ENCODE data around the gene MAP3K5.
"Not testable (repeated sequence)": the region's sequence is repeated elsewhere in the genome, so short reads cannot be mapped to it uniquely, and the experiment has no call there.

Gene MAP3K5

DNA sequence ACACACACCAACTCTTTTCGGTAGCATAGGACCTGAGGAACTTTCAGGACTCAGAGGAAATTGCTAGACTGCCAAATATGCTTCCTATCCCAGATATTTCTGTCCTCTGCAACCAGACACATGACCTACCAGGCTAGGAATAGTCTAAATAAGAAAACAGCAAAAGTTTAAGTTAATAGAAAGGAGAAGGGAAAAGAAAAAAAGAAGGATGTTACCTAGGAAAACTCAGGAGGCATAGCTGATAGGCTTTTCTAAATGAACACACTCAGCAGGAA is 74.6 kb downstream of the MAP3K5 start:
- DNase-seq = no peak

DNA sequence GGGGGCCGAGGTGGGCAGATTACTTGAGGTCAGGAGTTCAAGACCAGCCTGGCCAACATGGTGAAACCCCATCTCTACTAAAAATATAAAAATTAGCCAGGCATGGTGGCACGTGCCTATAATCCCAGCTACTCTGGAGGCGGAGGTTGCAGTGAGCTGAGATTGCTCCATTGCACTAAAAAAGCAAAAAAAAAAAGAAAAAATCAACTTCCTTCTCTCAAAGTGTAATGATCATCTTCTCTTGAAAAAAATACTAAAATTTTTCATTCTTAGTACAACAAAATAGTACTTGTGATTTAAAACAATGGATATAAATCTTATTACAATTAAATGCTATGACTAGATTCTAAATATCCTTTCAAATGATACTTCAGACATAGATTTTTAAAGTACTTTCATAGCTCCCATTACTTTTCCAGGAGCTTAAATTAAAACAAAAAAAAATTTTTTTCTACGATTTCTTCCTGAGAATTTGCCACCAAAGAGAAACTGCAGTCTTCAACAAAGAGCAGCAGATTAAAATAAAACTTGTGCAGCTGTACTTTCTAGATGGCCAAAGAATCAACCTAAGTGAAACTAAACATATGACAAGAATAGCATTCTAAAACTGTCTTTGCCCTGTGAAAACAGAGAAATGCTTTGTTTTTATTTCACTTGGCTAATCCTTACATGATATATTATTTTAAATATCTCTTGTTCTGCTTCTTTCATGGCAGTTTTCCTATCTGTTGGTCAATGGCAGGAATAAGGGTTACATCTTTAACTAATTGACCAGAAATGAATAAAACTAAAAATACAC is 75.2 kb downstream of the MAP3K5 start:
- DNase-seq = no peak

DNA sequence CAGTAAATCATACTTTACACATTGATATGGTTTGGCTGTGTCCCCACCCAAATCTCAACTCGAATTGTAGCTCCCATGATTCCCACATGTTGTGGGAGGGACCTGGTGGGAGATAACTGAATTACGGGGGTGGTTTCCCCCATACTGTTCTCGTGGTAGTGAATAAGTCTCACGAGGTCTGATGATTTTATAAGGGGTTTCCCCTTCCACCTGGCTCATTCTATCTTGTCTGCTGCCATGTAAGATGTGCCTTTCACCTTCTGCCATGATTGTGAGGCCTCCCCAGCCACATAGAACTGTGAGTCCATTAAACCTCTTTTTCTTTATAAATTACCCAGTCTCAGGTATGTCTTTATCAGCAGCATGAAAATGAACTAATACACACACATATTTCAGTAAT is 79.6 kb downstream of the MAP3K5 start:
- not testable (repeated sequence) for DNase-seq

GRCh38 chr6:136711644-136712043 is 80.6 kb downstream of the MAP3K5 start:
- no peak for DNase-seq

DNA sequence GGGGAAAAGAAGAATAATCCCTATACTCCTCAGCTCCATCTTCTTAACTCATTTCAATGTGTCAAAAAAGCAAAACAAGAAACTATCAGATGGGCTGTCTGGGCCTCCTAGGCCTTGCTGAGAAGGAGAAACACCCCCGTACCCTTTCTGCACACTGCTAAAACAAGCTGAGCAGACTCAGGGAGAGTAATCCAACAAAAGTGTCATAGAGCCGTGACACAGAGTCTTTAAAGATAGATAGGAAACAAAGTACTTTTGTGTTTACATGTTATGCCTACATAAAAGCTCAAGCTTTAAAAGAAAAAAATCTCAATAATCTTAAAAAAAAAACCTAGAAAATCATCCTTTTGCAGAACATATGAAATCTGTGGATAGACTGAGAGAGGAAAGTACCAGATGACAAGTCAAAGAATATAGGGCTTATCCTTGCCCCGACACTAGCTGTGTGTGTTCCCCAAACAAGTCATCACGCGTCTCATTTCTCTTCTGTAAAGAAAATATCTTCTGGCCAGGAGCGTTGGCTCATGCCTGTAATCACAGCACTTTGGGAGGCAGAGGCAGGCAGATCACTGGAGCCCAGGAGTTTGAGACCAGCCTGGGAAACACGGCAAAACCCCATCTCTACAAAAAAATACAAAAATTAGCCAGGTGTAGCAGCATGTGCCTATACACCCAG is 81.3 kb downstream of the MAP3K5 start:
- no peak for DNase-seq

DNA sequence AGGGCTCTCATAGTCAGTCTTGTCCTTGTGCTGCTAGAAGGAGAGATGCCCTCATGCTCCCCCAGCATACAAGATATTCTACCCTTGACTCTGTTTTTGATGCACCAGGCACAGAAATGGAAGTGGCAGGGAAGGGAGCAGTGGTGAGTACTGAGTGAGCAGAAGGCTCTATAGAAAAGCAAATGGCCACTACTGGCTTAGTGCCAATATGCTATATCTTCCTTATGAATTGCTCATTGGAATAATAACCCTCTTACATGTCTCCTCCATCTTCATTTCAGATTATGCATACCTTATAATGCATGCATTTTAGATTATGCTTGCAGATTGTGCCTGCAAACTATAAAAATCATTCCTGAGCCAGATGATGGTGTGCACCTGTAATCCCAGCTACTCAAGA is 82.8 kb downstream of the MAP3K5 start:
- no peak for DNase-seq

DNA sequence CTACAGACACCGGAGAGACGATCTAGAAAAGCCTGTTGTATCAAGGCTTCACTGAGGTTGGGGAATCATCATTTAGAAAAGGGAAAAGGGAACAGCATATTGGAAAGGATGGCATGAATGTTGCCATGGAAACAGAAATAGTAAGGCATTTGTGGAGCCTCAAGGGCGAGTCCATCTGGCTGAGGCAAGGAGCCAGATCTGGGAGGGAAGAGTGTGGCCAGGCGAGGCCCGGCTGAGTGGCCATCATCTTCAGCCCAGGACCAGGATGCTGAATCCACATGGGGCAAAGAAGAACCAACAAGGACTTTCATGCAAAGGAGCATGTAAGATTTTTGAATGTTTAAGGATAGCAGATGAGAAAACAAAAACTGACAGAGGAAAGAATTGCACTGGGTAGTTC is 85.8 kb downstream of the MAP3K5 start:
- DNase-seq = no peak

DNA sequence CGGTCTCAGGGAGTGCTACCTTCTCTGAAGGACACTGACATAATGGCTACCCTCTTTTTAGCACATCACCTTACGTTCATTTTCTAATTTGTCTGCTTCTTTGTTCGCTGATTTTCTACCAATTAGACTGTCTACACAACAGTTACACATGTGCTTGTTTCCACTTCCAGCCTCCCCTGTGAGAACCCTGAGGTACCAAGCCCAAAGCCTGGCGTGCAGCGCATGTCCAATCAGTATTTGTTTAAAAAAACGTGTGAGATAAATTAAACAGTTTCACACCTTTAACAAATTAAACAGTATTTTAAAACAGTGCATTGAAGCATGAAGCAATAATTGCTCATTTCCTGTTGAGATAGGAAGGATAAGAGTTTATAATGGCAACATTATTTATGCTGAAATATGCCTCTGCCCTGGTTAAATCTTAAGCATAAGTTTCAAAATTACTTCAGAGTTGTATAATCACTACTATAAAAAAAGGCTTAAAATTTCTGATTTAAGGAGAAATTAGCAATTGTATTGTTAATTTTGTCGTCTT is 88.9 kb downstream of the MAP3K5 start:
- no peak for DNase-seq

DNA sequence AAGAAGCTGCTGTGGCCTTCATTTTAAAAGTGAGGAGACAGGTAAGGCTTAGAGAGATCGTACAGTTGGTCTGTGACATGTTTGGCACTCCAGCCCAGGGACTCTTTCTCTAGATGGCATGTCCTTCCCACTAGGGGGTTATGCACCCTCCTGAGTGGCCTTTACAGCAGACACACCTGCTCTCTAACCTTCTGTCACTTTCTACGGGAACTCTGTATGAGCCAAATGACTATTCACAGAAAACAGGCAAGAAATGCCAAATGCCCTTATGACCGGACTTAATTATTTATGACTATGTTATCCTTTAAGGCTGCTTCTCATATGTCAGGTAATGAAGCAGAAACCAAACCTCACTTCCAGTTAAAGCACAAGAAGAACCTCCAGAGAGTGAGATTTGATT is 91.2 kb downstream of the MAP3K5 start:
- no peak for DNase-seq

DNA sequence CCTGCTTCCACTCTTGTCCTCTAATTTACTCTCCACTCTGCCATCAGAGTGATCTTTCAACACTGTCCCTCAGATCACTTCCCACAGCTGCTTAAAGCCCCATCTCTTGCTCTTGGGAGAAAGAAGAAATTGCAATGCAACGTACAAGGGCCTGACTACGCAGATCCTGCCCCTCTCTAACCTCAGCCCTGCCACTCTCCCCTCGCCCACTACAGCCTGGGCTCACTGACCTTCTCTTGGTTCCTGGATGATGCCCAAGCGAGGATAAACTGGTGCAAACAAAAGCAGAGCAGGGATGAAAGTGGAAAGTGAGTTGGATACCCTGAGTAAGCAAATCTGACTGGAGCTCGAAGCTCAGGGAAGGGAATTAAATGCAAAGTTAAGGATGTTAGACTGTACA is 92.9 kb downstream of the MAP3K5 start:
- DNase-seq = no peak

- DNase-seq = peak; percentile 13 to 37
Measured at GRCh38 chr6:136696783-136697364, 95.4 kb downstream of the MAP3K5 start.

- no peak for DNase-seq
Measured at GRCh38 chr6:136696238-136696637, 96.0 kb downstream of the MAP3K5 start.

DNA sequence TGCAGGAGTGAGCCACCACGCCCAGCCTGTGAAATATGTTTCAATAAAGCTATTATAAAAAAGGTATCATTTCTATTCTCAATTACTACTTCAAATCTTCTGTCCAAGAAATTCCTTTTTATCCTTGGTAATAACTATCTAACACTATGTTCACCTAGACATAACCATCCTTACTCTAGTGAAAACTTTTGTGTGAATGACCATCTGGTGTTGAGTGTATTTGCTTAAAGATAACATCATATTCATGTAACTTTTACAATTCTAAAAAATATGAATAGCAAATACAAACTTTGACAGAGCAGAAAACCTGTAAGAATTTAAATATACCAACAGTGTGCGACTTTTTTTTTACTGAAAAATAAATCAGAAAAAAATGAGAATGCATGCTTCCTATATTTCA is 96.9 kb downstream of the MAP3K5 start:
- no peak for DNase-seq

GRCh38 chr6:136693090-136693489 is 99.2 kb downstream of the MAP3K5 start:
- DNase-seq = no peak

DNA sequence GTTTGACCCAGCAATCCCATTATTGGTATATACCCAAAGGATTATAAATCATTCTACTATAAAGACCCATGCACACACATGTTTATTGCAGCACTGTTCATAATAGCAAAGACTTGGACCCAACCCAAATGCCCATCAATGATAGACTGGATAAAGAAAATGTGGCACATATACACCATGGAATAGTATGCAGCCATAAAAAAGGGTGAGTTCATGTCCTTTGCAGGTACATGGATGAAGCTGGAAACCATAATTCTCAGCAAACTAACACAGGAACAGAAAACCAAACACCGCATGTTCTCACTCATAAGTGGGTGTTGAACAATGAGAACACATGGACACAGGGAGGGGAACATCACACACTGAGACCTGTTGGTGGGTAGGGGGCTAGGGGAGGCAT is 104.4 kb downstream of the MAP3K5 start:
- not testable (repeated sequence) for DNase-seq

GRCh38 chr6:136685540-136686108 is 106.7 kb downstream of the MAP3K5 start:
- DNase-seq = no peak

DNA sequence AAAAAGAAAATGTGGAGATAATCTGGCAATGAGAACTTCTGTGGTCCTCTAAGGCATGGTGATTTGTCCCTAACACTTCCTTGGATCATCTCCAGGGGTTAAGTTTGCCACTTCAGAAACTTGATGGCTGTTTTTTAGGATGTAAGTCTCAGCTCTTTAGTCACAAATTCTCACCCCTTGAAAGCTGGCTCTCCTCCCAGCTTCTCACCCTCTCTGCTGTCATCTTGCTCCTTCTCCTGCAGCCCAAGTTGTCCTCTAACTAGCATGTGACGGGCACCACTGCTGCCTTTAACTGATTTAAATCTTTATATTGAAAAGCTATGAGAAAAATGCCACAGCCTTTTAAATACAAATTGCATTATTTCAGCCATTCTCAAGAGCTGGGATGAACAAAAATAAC is 107.8 kb downstream of the MAP3K5 start:
- no peak for DNase-seq

DNA sequence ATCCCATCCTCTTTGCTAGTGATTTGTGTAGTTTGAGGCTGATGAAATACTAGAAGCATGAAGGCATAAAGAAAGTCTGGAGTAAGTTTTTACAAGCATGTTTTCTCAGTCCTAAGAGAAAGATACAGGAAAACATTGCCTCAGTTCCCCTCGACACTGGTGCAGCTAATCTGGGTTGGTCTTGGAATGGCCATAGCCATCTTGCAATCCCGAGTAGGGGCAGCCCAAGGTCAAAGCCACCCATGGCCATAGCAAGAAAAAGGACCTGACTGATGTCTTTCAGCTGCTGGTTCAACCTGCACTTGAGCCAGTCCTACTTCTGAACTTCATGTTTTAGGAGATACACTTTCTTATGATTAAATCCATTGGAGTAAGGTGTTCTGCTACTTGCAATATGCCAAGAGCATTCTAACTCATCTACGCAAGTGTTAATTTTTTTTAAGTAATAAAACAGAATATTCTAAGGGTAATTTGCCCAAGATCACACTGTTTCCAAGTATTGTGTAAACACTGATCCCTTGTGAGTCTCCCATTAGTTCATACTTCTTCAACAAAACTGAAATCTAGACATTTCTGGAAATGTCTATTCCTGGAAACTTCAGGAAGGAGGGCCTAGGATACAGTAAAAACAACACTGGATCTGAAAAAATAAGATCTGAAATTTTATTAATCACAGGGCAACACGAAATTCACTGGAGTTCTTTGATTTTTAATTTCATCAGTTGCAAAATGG is 108.9 kb downstream of the MAP3K5 start:
- no peak for DNase-seq

GRCh38 chr6:136682292-136682691 is 110.0 kb downstream of the MAP3K5 start:
- DNase-seq = no peak

DNA sequence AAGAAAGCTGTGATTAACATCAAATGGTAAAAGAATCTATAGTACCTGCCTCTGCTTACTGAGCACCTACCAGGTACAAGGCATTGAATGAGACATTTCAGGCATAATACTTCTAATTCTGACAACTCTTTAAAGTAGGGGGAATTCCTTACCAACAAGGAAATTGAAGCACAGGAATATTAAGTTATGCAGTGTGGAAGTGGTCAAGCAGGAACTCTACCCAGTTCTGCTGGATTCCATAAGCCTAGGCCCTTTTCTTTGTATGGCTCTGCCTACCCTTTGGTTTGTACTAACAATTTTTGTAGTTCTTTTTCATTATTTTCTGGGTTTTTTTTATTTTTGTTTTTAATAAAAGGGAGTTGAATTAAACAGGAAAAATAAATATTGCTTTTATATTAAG is 114.5 kb downstream of the MAP3K5 start:
- DNase-seq = no peak

GRCh38 chr6:136677344-136677743 is 114.9 kb downstream of the MAP3K5 start:
- no peak for DNase-seq

- no peak for DNase-seq
Measured at GRCh38 chr6:136676075-136676474, 116.2 kb downstream of the MAP3K5 start.

DNA sequence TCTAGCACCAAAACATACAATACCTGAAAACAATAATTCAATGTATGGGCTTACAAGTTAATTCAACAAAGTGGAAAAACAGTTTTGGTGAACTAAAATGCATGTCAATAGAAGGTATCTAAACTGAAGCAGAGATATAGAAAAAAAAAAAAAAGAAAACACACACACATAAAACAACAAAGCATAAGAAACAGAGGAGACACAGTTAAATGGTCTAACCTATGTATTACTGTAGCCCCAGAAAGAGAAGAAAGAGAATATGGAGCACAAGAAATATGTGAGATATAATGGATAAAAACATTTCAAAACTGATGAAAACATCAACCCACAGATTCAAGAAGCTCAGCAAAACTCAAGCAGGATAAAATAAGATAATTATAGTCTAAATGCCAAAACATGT is 118.7 kb downstream of the MAP3K5 start:
- no peak for DNase-seq
